ENCODE data around the gene MAP7D3. TPM values are rescaled to one million over a fixed set of nuclear protein-coding genes. Genes with fewer than 3 reads are reported as not detected.

MAP7D3 gene
- total and polyA plus RNA-seq, 2 of the 8 experiments (the other 6 are each of a cell fraction or from before 2014, with no cell fraction given): 4.8 to 19.6 TPM

DNA sequence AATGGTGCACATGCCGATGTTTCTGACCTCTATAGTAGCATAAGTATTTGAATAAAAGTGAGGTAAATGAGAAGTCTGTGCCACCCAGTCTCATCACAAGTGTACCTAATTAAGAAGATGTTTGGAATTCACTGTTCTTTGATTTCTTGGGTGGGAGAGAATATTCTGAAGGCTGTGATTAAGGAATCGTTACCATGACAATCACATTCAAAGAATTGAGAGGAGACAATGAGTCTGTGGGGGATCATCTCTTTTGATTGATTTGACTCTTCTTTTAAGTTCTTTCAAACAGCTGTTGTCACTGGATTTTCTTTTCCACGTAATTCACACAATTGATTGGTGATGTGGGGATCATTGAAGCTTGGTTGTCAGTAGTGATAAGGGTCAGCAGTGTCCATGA, 85.8 kb downstream of the MAP7D3 start:
- DNase-seq (ENCODE audit: low read depth in 1 of 2, low spot score in 2 of 2): no peak
- 48% methylated on average over 3 of the region's 3 CpGs; no CpG with 5 or more reads in 1 of the 2 experiments for WGBS, 2 experiments (ENCODE audit: extremely low coverage in 1 of 2, insufficient coverage in 1 of 2, insufficient read length in 1 of 2, insufficient replicate concordance in 2 of 2, low coverage in 1 of 2, low lambda C conversion rate in 2 of 2, missing lambda C conversion rate in 1 of 2)
- no peaks in the 10 kb centered on the region for H3K36me3 ChIP-seq (ENCODE audit: control insufficient read depth in 2 of 4, insufficient read depth in 4 of 4, low read length in 3 of 4)
- H3K9ac ChIP-seq (replicated peaks in 1 of 4; ENCODE audit: extremely low read depth in 1 of 4, low read depth in 3 of 4, low read length in 3 of 4): no peak overlapping the region
- H3K4me1 ChIP-seq (replicated peaks in 1 of 4; ENCODE audit: control insufficient read depth in 3 of 4, insufficient read depth in 4 of 4, low read length in 3 of 4): peaks cover 0 to 5% (median 2%) of the 10 kb centered on the region in 4 experiments; a peak in 4 of 7 replicates
- no peak overlapping the region for H4K91ac ChIP-seq (replicated peaks; ENCODE audit: insufficient read length, low read length)
- no peak overlapping the region for H3K4me3 ChIP-seq (ENCODE audit: extremely low read depth in 1 of 4, insufficient read depth in 2 of 4, low read depth in 3 of 4, low read length in 4 of 4)
- H4K8ac ChIP-seq (ENCODE audit: extremely low read depth, insufficient read depth, low read length): no peak overlapping the region
- no peak overlapping the region for H2BK5ac ChIP-seq (ENCODE audit: low read depth, low read length)
- H3K18ac ChIP-seq (ENCODE audit: extremely low read depth, low read length): no peak overlapping the region
- TF ChIP-seq HDAC2 (IDR thresholded peaks at IDR 0.05; ENCODE audit: borderline replicate concordance in 1 of 2, low read depth in 2 of 2, low read length in 2 of 2) (no peak), ASH2L (IDR thresholded peaks at IDR 0.05; ENCODE audit: low read length) (no peak), JUN (IDR thresholded peaks at IDR 0.05; ENCODE audit: low read depth, low read length) (no peak), TAF7 (optimal IDR thresholded peaks at IDR 0.05; ENCODE audit: borderline replicate concordance, low read depth, low read length) (no peak), CBX8 (IDR thresholded peaks at IDR 0.05; ENCODE audit: borderline replicate concordance, low read depth, low read length) (no peak), CHD1 (IDR thresholded peaks at IDR 0.05; ENCODE audit: low read depth, low read length) (no peak), EZH2 (IDR thresholded peaks at IDR 0.05; ENCODE audit: low read depth, low read length, severe bottlenecking) (no peak), RAD21 (IDR thresholded peaks at IDR 0.05 in 1 of 2, conservative IDR thresholded peaks at IDR 0.05 in 1 of 2; ENCODE audit: low read depth in 2 of 2, low read length in 2 of 2) (no peak), FOSL1 (IDR thresholded peaks at IDR 0.05; ENCODE audit: insufficient read depth, low read depth, low read length) (no peak)
- TF ChIP-seq, protein P1, sequence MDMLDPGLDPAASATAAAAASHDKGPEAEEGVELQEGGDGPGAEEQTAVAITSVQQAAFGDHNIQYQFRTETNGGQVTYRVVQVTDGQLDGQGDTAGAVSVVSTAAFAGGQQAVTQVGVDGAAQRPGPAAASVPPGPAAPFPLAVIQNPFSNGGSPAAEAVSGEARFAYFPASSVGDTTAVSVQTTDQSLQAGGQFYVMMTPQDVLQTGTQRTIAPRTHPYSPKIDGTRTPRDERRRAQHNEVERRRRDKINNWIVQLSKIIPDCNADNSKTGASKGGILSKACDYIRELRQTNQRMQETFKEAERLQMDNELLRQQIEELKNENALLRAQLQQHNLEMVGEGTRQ (IDR thresholded peaks at IDR 0.05; ENCODE audit: low read length): no peak
- H4K20me1 ChIP-seq (replicated peaks in 1 of 2; ENCODE audit: control insufficient read depth in 1 of 2, insufficient read depth in 2 of 2, low read length in 2 of 2): peaks cover 3 to 4% of the 10 kb centered on the region in 2 experiments
- FAIRE-seq: no peak
- no peaks in the 10 kb centered on the region for H3K79me1 ChIP-seq (ENCODE audit: low read depth, low read length)
- peak overlapping the region in 1 of 2 experiments; percentile 21; a peak in 1 of 4 replicates for H3K4me2 ChIP-seq (ENCODE audit: insufficient read depth in 1 of 2, low read depth in 2 of 2, low read length in 2 of 2)
- H3K23me2 ChIP-seq (ENCODE audit: low read depth, low read length): no peaks in the 10 kb centered on the region
- no peak overlapping the region for H2BK20ac ChIP-seq (ENCODE audit: low read length)
- no peak overlapping the region for H2BK120ac ChIP-seq (replicated peaks; ENCODE audit: low read depth, low read length)
- H3K79me2 ChIP-seq (ENCODE audit: control insufficient read depth in 1 of 2, insufficient read depth in 2 of 2, low read length in 2 of 2): peaks cover 0 to 13% of the 10 kb centered on the region in 2 experiments; a peak in 2 of 4 replicates
- no peaks in the 10 kb centered on the region for H3K9me3 ChIP-seq (ENCODE audit: insufficient read depth in 2 of 2, low read depth in 1 of 2, low read length in 1 of 2)
- H3K4ac ChIP-seq (replicated peaks; ENCODE audit: insufficient read length, low read depth, low read length): no peak overlapping the region
- no peak overlapping the region for H3K56ac ChIP-seq (replicated peaks; ENCODE audit: insufficient read length, low read depth, low read length)
- no peak overlapping the region for H4K5ac ChIP-seq (ENCODE audit: insufficient read length, low read depth, low read length)
- H3K27me3 ChIP-seq (replicated peaks in 1 of 4; ENCODE audit: control insufficient read depth in 3 of 4, extremely low read depth in 1 of 4, insufficient read depth in 3 of 4, low read length in 3 of 4): no peaks in the 10 kb centered on the region
- H2BK15ac ChIP-seq (ENCODE audit: low read length): no peak overlapping the region
- ChIA-PET POLR2A (ENCODE audit: partially characterized antibody) (no interaction called here), CTCF (ENCODE audit: partially characterized antibody) (interaction anchor here (0.8 to 2.0 kb wide), 7 partner anchors 18 to 137 kb away, joined by 3 to 13 read pairs (median 4); partner anchors contain the start of gene FHL1)
- H2AK5ac ChIP-seq (ENCODE audit: low read depth, low read length): no peak overlapping the region
- H2BK12ac ChIP-seq (ENCODE audit: low read depth, low read length): no peak overlapping the region
- H2AFZ ChIP-seq (ENCODE audit: low read length): no peak overlapping the region
- H3K27ac ChIP-seq (ENCODE audit: low read depth, low read length): no peak overlapping the region
- H3K14ac ChIP-seq (ENCODE audit: insufficient read length): no peak overlapping the region
- H3K23ac ChIP-seq (ENCODE audit: insufficient read length): no peak overlapping the region
